Loucy (cell line): ENCODE data around the gene SELL.

Experiments
- H2AFZ ChIP-seq: fragments of 200-600 bp; sonication (generic); 2 replicates; pipeline ENCODE4 v1.6.0; 2016; ENCODE audit warnings: antibody characterized with exemption, mild to moderate bottlenecking, low read length, moderate library complexity
- H3F3A ChIP-seq: fragments of 200-600 bp; 2 replicates; pipeline ENCODE4 v1.6.0; 2016; ENCODE audit warnings: antibody characterized with exemption, low read depth, mild to moderate bottlenecking
- H3K27me3 ChIP-seq: fragments of 200-600 bp; sonication (generic); 2 replicates; pipeline ENCODE4 v1.6.1; 2014; ENCODE audit warnings: low read length, mild to moderate bottlenecking; ENCODE audit not compliant: insufficient read depth, poor library complexity, severe bottlenecking
- H3K36me3 ChIP-seq: fragments of 200-600 bp; sonication (generic); 2 replicates; pipeline ENCODE4 v1.6.1; 2016; ENCODE audit warnings: low read length; ENCODE audit not compliant: insufficient read depth
- H3K4me1 ChIP-seq: fragments of 200-600 bp; sonication (generic); 2 replicates; pipeline ENCODE4 v1.5.1; 2014; ENCODE audit warnings: low read length, mild to moderate bottlenecking; ENCODE audit not compliant: insufficient read depth, poor library complexity, severe bottlenecking
- H3K4me2 ChIP-seq: fragments of 200-600 bp; sonication (generic); 2 replicates; pipeline ENCODE4 v1.6.0; 2014; ENCODE audit warnings: antibody characterized with exemption, low read length, low read depth, mild to moderate bottlenecking; ENCODE audit not compliant: poor library complexity, severe bottlenecking
- H3K4me3 ChIP-seq: fragments of 200-600 bp; sonication (generic); 2 replicates; pipeline ENCODE4 v1.5.1; 2014; ENCODE audit warnings: low read length, mild to moderate bottlenecking, mixed read lengths; ENCODE audit not compliant: poor library complexity, severe bottlenecking
- H3K79me2 ChIP-seq: fragments of 200-600 bp; sonication (generic); 2 replicates; pipeline ENCODE4 v1.6.1; 2014; ENCODE audit warnings: low read length; ENCODE audit not compliant: insufficient read depth
- H3K9ac ChIP-seq: fragments of 200-600 bp; sonication (generic); 2 replicates; pipeline ENCODE4 v1.6.0; 2014; ENCODE audit warnings: mild to moderate bottlenecking, low read depth, low read length, moderate library complexity; ENCODE audit not compliant: poor library complexity, severe bottlenecking
- H3K9me2 ChIP-seq: fragments of 200-600 bp; sonication (generic); replicated peaks from 2 replicates; pipeline ENCODE4 v1.6.1; 2016; ENCODE audit warnings: low read depth, low read length, mixed read lengths
- H3K9me3 ChIP-seq: fragments of 200-600 bp; sonication (generic); 2 replicates; pipeline ENCODE4 v1.6.1; 2014; ENCODE audit warnings: mild to moderate bottlenecking, antibody characterized with exemption, low read length, low read depth; ENCODE audit not compliant: insufficient read depth
- H4K20me1 ChIP-seq: fragments of 200-600 bp; sonication (generic); 2 replicates; pipeline ENCODE4 v1.6.0; 2014; ENCODE audit warnings: antibody characterized with exemption, low read length, mild to moderate bottlenecking; ENCODE audit not compliant: insufficient read depth, poor library complexity, severe bottlenecking
- EZH2phosphoT487 ChIP-seq: fragments of 200-600 bp; IDR thresholded peaks from 2 replicates; pipeline ENCODE4 v1.6.1; 2018; ENCODE audit warnings: antibody characterized with exemption, mild to moderate bottlenecking, moderate library complexity, borderline replicate concordance
- TF ChIP-seq, protein P1 (sequence below): fragments of 200-600 bp; sonication (generic); conservative IDR thresholded peaks from 2 replicates; pipeline ENCODE4 v1.5.1; 2014; ENCODE audit warnings: mild to moderate bottlenecking, antibody characterized with exemption, low read length

Gene SELL

DNA sequence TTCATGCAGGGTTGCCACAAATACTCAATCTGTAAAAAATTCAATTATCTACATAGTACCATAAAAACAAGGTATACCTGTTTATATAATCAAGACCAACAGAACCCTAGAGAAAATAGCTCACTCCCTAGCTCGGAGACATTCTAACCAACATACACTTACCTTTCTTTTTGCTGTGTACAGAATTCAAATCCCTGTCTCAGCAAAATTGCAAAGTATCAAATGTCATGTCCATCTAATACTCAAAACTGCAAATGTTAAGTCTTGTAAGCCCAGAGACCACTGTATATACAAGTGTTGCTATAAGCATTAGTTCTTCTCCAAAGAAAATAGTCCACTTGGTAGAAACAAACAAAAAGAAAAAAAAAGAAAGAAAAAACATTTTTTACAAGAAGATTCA, 38.6 kb upstream of the SELL start:
- Histone ChIP-seq H3K9me3 (no peaks in the 10 kb centered on the region), H3K79me2 (no peaks in the 10 kb centered on the region), H3K4me3 (no peak overlapping the region), H2AFZ (no peak overlapping the region), H3K36me3 (no peaks in the 10 kb centered on the region), H3K4me2 (no peak overlapping the region), H3F3A (no peaks in the 10 kb centered on the region), H3K4me1 (no peaks in the 10 kb centered on the region), H3K9me2 (no peaks in the 10 kb centered on the region), H3K9ac (no peak overlapping the region), H3K27me3 (no peaks in the 10 kb centered on the region), H4K20me1 (no peaks in the 10 kb centered on the region)
- TF ChIP-seq, protein P1, sequence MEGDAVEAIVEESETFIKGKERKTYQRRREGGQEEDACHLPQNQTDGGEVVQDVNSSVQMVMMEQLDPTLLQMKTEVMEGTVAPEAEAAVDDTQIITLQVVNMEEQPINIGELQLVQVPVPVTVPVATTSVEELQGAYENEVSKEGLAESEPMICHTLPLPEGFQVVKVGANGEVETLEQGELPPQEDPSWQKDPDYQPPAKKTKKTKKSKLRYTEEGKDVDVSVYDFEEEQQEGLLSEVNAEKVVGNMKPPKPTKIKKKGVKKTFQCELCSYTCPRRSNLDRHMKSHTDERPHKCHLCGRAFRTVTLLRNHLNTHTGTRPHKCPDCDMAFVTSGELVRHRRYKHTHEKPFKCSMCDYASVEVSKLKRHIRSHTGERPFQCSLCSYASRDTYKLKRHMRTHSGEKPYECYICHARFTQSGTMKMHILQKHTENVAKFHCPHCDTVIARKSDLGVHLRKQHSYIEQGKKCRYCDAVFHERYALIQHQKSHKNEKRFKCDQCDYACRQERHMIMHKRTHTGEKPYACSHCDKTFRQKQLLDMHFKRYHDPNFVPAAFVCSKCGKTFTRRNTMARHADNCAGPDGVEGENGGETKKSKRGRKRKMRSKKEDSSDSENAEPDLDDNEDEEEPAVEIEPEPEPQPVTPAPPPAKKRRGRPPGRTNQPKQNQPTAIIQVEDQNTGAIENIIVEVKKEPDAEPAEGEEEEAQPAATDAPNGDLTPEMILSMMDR, result no peak

DNA sequence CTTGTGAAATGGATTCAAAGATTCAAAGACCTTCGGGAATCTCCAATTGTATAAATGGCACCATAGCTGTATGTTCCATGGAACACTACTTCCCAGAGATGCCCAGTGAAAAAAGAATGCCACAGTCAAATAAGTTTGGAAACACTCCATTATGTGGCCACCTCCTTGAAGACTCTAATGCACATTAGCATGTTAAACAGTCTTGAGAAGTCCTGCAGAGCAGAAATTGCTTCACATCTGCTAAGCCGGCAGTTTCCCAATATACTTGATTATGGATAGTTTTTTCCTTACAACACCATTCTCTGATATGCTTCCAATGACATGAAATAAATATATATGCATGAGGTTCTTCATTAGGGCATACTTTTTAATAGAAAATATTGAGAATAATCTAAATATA, 35.1 kb upstream of the SELL start:
- Histone ChIP-seq H4K20me1 (no peaks in the 10 kb centered on the region), H3K9ac (no peak overlapping the region), H3K27me3 (no peaks in the 10 kb centered on the region), H2AFZ (no peak overlapping the region), H3K4me2 (no peak overlapping the region), H3K9me2 (no peaks in the 10 kb centered on the region), H3K4me1 (no peaks in the 10 kb centered on the region), H3K36me3 (no peaks in the 10 kb centered on the region), H3K79me2 (no peaks in the 10 kb centered on the region), H3K4me3 (no peak overlapping the region), H3K9me3 (no peaks in the 10 kb centered on the region), H3F3A (no peaks in the 10 kb centered on the region)
- TF ChIP-seq EZH2phosphoT487, result no peak
- TF ChIP-seq, protein P1, result no peak

DNA sequence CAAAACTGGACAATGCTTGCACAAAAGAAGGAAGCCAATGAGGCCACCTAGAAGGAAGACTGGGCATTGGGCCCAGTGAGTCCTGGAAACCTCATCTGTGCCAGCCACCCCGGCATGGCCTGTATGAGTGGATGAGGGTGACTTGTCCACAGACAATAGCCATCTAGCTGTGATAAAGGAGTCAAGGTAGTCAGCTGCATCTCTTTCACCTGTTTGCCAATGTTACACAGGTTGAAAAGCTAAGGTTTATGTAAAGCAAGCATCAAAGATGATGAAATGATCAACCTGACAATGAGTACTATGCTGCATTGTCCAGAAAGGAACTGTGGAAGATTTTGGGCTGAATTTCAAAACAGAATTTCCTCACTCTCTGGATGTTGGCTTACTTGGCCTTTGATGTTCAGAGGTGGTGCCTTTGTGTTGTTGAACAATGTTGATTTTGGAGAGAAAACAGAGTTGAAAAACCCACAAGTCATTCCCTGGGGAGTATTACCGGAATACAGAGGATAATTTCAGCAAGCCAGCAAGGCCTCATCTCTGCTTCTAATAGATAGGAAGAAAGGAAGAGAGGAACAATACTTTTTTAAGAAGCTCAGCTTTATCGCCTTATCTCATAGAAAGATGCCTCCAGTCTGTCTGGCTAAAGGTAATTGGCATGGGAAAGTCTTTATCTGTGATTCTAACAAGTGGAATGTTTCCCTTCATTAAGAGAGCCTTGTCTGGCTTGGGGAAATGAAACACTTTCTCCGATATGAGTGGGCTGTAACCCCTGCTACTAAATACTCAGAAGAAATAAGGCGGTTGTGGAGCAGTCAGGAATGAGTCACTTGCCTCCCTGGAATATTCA, 33.8 kb upstream of the SELL start:
- Histone ChIP-seq H3K9me3 (no peaks in the 10 kb centered on the region), H3F3A (no peaks in the 10 kb centered on the region), H3K36me3 (no peaks in the 10 kb centered on the region), H3K4me2 (no peak overlapping the region), H3K9me2 (no peaks in the 10 kb centered on the region), H4K20me1 (no peaks in the 10 kb centered on the region), H3K79me2 (no peaks in the 10 kb centered on the region), H3K4me1 (no peaks in the 10 kb centered on the region), H2AFZ (no peak overlapping the region), H3K27me3 (no peaks in the 10 kb centered on the region), H3K9ac (no peak overlapping the region), H3K4me3 (no peak overlapping the region)
- no peak for TF ChIP-seq EZH2phosphoT487
- TF ChIP-seq, protein P1, result no peak
